NCI-H2081 treated with DMSO at 0.1 percent for 48 hours (cell line): ENCODE results near the gene HTR1A.

Experiments
- DNase-seq: peaks from one replicate; lab custom pipeline; 2025; lab: John Stamatoyannopoulos, UW

The HTR1A gene

DNA sequence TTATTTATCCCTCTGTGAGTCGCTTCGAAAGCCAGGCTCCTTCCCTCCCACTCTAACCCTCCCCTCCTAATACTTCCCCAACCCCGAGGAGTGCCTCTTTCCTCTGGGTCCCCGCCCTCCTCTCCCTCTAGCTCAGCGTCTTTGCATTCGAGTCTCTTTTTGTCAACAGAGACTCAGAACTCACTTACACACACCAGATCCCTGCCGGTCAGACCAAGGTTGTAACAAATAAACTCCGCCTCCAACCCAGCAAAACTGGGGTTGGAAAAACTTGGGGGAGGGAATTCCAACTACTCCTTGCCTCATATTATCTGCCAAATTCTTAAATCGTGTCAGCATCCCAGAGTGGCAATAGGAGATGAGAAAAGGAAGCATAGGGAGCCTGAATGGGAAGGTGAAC is at the start of gene HTR1A:
TSS of gene HTR1A (minus strand) at position 167 of the 400 bp plus-strand sequence. CDS start 726 bp downstream, outside the sequence.
- DNase-seq: no peak

DNA sequence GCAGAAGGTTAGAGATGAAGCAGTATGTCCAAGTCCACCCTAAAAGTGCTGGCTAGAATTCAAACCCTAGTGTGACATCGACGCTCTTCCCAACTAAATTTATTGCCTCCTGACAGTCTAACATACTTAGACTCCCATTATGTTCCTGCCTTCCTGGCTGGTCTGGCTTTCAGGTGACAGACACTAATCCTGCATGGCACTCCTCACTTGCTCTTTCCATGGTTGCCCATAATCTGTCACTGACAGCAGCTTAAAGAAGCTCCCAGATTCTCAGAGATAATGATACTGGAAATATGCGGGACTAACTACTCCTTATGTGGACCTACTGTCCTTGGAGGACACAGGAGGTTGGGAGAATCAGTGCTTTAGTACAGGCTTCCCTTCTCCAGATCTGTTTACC is 41.7 kb upstream of the HTR1A start:
- no peak for DNase-seq

DNA sequence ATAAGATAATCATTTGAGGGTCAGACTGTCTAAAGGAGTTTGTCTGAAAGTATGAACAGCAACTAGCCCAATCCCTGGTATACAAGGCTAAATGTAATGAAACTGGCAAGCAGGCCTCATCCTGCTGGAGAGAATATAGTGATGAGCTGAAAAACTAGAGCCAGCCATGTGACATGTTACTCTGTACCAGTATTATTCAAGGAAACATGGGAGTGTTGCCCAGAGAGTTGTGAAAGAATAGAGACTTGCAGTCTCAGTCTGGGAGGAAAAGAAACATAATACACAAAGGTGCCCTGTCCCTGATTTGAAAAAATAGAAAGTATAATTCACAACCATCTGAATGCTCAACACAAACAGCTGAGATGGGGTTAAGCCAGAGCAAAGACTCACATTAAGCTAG is 37.9 kb upstream of the HTR1A start:
- no peak for DNase-seq

DNA sequence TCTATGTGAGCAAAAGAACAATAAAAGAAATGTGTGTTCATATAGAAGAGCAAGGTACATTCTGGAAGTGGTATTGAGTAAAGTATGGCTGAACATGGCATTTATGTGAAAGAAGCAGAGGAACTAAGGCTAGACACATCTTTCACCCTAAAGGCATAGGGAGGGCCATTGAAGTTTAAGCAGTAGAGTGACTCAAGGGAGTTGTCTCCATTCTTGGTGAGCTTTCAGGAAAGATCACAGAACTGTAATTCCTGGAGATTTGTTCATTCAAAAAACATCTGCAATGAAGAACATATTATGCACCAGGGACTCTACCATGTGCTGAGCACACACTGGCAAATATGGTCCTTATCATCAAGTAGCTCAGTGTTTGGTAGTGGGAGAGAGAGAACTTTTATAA is 24.8 kb upstream of the HTR1A start:
- no peak for DNase-seq

DNA sequence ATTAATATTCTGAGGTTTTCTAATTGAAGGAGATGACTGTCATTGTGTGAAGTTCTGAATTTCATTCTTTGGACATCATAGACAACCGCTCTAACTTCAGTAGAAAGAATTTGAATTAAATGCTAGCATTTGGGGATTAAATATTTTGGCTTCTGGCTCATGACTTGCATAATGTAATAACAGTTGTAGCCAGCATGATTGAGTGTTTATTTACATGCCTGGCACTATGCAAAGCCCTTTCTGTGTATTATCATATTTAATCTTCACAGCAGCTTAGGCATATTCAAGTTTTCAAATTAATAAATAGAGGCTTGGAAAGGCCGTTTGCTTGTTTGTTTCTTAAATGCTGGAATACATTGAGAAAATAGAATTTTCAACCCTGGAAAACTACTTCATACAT is 19.6 kb upstream of the HTR1A start:
- DNase-seq: no peak

DNA sequence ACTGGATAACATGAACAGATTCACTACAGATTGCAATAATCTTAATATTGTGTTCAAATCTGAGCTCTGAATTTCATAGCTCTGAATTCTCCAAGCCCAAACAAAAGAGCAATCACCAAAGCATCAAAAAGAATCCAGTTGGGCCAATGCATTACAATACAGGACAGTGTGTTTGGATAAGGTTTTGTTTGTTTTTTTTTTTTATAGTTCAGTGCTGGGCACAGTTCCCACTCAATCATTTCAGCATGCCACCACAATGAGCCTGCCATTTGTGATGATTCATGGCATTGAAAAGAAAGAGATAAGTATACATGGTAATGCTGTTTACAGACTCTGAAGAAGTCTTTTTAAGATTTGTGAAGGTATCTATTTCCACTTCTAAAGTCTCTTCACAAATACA is 1.7 kb upstream of the HTR1A start:
- DNase-seq: no peak

DNA sequence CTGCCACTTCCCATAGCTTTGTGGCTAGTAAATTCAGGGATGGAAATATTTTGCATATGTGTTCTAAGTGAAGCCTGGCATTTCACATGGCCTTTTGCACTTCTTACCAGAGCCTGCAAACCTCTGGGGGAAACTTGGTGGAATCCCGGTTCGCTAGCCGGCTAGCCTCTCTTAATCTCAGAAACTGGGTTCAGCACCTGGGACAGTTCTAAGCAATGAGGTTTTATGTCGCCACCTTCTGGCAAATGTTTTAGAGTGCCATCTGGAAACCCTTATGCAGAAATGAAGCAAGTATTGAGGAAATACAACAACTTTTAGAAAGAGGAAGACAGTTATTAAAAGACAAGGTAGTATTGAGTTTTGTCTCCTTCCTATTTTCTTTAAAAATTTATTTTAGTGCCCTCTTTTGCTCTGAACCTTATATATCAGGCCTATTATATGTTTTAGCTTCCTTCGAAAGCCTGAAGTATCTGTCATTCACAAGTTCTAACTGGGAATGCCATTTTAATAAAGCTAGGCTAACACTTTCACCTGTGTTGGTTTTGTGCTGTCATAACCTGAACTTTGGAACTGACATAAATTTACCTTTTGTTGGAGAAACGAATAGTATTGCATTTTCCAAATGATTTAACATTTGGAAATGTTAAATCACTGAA is 963 bp upstream of the HTR1A start:
- DNase-seq: no peak

DNA sequence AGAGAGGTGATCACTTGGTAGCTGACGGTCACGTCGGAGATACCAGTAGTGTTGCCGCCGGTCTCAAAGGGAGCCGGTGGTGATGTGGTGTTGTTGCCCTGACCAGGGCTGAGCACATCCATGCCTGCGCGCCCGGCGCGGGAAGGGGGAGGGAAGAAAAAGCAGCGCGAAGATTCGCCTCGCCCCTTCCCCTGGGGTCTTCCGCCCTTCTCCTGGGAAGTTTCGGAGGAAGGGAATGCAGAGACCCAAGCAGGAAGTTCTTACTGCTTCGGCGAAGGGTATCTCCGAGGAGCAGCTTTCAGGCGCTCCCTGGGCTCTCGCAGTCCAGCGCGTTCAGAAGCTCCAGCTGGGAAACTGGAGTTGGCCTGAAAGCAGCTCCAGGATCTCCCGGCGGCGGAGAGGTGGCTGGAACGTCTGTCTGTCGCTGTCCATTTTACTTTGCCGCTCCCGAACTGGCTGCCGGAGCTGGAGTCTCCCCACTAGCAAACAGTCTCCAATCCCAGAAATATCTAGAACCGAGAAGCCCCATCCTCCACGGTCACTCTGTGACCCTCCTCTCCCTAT is 565 bp downstream of the HTR1A start:
- DNase-seq: no peak

DNA sequence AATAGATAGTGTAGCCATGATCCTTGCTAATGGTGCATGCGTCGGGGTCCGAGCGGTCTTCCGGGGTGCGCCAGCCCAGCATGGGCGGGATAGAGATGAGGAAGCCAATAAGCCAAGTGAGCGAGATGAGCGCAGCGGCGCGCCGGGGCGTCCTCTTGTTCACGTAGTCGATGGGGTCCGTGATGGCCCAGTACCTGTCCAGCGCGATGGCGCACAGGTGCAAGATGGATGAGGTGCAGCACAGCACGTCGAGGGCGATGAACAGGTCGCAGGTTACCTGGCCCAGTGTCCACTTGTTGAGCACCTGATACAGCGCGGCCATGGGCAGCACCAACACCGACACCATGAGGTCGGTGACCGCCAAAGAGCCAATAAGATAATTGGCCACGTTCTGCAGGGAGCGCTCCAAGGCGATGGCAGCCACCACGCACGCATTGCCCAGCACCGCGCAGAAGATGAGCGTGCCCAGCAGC is 1.1 kb downstream of the HTR1A start:
- no peak for DNase-seq

DNA sequence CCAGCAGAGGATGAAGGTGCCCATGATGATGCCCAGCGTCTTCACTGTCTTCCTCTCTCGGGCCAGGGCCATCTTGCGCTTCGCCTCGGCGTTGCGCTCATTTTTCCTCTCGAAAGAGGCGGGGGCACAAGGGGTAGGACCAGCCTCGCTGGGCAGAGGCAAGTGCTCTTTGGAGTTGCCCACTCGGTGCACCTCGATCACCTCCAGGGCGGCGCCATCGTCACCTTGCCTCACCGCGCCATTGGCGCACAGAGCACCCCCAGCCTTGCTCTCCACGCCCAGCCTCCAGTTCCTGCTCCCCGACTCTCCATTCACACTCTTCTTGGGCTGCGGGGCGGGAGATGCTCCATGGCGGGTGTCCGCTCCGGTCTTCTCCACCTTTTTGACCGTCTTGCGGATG is 1.6 kb downstream of the HTR1A start:
- DNase-seq: no peak

DNA sequence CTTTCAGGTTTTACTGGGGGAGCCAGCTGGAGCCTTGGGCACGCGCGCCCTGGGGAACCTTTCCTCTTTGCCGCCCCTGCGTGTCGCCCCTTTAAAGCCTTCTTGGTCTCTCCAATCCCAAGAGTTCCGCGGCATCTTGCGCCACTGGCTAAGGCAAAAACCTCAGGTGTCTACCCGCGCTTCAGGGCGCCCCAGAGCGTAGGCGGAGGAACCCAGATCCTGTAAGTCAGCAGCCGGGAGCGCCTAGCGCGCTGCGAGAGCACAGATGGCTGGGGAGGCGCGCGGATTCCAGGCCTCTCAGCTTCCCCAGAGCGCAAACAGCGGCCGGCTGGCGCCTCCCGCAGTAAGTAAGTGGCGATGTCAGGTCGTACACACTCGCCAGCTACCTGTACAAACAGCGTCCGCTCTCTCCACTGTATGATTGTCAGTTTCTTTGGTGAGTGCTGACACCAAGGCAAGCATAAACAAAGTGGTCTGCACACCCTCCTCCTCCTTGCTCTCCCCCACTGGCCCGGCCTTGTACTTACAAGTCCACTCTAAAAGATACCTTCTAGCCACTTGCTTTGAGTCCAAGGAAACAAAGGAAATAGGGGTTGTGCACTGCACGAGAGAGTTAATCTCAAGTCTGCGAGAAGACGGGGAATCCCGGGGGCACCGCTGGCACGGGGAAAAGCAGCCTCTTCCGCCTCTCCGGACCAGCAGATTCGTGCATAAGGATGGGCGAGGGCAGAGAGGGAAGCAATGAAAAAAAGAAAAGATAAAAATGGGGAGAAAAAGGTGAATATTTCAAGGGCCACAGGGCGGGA is 2.9 kb downstream of the HTR1A start:
- DNase-seq: no peak

DNA sequence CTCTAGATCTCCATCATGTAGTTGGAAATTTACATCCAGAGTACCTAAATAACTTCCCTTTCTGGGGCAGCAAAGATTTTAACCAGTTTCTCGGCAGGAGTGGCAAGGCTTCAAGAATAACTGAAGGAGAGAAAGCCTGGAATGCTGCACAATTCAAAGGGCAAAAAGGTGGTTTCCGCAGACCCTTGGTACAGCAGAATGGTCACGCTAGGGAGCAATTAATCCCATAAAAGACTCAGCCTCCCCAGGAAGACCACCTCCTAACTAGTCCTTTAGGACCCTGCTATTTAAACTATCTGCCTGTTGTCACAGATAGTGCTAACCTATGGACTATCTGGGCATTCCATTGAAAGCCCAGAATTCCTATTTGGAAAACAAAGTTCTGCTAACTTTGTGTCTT is 3.6 kb downstream of the HTR1A start:
- DNase-seq: no peak

DNA sequence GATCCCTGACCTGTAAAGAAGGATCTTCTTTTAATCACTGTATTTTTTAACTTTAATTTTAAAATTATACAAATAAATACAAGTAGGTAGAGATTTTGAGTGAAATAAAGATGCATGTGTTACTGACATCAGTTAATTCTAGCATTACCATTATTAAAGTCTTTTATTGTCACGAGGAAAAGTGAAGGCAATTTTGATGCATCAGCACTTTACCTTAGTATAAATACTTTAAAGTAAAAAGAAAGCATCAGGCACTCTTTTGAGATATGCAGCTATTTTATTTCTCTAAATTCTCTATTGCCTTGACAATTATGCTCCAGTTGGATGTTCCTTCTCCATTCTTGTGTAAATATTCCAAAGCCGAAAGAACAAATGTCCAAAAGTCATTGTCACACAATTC is 4.6 kb downstream of the HTR1A start:
- DNase-seq: no peak

DNA sequence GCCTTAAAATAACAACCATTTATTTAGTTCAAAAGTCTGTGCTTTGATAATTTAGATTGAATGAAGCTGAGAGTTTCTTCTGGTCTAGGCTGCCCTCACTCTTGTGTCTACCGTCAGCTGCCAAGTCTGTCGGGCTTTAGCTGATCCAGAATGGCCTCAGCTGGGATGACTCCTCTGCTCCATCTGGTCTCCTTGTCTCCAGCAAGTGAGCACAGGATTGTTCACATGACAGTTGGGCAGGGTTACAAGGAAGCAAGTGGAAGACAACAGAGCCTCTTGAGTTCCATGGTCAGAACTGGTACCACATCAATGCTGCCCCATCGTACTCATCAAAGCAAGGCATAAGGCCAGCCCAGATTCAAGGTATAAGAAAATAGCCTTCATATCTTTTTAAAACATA is 9.0 kb downstream of the HTR1A start:
- no peak for DNase-seq

DNA sequence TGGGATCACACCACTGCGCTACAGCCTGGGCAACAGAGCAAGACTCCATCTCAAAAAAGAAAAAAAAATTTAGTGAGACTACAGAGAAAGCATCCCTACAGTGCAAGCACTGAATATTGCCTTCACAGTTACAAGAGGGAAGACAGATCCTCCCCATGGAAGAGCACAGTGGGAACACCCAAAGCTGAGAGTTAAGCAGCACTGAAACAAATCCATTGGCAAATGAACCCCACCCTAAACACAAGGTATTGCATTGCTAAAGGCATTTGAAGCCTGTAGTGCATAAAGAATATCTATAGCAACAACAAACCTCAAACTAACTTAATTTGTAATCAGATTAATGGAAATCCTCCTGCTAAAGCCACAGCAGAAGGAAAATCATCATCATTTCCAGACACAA is 27.1 kb downstream of the HTR1A start:
- DNase-seq: no peak

DNA sequence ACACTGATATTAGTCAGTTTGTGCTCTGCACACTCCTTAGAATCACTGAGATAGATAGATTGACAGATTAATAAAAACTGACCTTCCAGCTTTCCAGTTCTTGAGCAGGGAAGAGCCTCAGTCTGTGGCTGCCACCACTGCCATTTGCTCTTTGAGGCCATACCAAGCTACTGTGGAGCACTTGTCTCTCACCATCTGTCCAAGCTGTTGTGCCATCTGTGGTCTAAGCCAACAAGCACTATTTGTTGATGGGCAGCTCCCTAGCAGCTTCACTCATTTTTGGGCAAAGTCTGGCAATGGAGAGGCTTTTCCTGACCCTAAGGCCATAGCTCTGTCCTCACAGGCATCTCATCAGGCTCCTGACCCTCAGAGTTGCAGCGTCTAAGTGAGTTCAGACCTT is 30.4 kb downstream of the HTR1A start:
- no peak for DNase-seq

DNA sequence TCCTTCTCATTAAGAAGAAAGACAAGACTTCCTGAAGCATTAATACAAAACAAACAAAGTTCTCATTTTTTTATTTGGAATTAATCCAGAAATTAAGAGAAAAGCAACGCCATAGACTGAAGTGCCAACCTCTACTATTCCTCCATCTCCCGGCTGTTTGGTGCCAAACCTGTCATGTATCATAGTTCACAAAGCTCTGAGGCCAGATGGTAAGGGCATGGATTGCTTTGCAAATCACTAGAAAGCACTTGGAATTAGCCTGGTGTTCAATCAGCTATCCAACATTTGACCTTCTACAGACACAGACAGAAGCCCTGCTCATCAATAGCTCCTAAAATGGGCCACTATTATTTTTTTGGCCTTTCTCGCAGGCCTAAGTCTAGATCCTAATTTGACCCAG is 33.8 kb downstream of the HTR1A start:
- no peak for DNase-seq

DNA sequence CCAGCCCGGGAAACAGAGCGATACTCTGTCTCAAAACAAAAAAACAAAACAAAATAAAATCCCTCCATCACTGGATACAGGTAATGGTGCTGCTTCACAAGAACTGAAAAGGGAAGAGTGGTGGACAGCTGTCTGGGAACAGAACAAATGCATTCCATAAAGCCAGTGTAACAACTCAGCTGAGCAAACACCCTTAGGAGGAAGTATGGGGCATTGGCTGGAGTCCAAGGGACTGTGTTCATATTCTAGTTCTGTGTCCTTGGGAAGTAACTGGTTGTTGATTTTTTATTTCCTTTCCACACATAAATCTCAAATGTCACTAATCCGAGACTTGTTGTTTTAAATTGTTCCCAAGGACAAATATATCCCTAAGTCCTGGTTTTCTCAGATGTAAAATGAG is 38.3 kb downstream of the HTR1A start:
- DNase-seq: no peak

DNA sequence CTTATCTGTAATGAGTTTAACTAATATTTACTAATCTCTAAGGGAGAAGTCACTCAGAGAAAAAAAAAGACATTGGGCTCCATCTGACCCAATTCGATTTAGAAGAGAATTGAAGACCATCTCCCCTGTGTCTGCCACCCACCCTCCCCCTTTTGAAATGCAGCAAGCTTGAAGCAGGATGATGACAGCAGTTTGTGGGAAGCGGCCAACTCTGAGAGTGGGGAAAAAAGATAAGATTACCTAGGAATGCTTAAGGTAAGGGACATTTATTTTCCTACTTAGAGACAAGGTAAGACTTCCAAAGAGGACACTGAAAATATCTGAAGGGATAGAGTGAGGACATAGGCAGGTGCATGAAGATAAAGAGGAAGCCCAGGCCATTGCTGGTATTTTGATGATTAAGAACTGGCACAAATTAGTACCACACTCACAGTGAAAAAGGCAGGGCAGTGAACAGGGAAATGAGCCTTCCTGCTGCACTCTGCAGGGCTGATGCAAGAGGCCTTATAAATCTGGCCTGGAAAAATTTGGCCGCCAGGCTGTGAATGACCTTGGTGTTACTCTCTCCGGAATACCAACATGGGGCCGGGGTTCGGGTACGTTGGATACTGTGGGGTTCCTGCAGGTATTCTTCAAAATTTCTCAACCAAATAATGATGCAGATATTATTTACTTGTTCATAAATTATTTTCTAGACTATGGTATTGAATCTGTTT is 42.3 kb downstream of the HTR1A start:
- no peak for DNase-seq

DNA sequence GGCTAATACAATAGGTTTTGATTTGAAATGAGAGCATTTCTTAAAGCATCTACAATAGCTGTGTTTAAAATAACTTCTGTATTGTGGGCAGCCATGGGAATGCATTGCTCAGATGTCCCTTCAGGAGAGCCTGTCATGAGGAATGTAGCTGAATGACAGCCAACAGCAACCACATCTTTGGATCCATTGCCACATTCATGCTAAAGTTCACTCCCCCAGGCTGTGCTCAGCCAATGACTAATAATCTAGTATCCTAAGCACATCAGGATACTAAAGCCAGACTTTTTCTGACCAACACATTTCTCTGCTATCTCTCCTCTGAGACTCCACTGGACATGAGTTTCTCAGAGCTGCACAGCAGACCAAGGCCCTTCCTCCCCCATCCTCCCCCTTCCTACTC is 45.5 kb downstream of the HTR1A start:
- DNase-seq: no peak

DNA sequence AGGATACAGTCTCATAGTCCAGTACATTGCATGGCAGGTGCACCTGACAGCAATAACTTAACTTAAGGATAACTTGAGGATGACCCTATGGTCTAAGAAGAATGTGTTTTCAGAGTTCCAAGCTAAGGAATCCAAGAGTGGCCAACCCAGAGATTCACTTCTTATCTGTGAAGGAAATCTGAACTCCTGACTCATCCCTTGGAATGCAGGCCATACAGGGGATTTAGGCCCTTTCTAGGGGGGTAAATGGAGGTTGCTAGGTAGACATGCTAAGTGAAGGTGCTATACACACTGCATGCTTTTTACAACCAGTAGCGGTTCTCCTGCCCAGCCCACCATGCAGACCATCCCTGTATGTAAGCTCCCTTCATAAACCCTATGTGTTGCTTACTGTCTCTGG is 50.4 kb downstream of the HTR1A start:
- DNase-seq: no peak
